HepG2 (cell line): ENCODE measurements around the gene ZNF23. TPM values are rescaled to one million over a fixed set of nuclear protein-coding genes. Genes with fewer than 3 reads are reported as not detected.

Experiments
- ATAC-seq: fragments of 200-7000 bp; cut with Tn5 transposase; 3 replicates; pipeline ENCODE4 v1.9.1; 2020; ENCODE audit warnings: mild to moderate bottlenecking, moderate library complexity
- BruUV-seq: library from RNA; stranded (reverse); fragments of 400-500 nt; replicated peaks from 2 replicates; lab custom pipeline; 2021; lab: Mats Ljungman, UMichigan
- CTCF ChIA-PET: fragments of 300-600 bp; formaldehyde crosslinking; extraction: SDS; loops from one replicate; lab custom pipeline; 2021; ENCODE audit warnings: low total read pairs, inconsistent platforms, low intra/inter-chr PET ratio; lab: Yijun Ruan, JAX
- POLR2A ChIA-PET: fragments of 350-600 bp; sonication (Branson Sonifier 250); formaldehyde crosslinking; loops from one replicate; lab custom pipeline; 2020; ENCODE audit warnings: antibody characterized with exemption, inconsistent platforms; lab: Yijun Ruan, JAX
- DNase-seq: peaks from one replicate; pipeline ENCODE4 v3.0.0-alpha.2; 2015; ENCODE audit warnings: low spot score
- FAIRE-seq: peaks from 3 replicates; lab custom pipeline; 2011; peaks lifted over from hg19 to GRCh38; lab: Jason Lieb, UNC
- H2AFZ ChIP-seq: one replicate; pipeline ENCODE4 v1.6.1; 2011; ENCODE audit warnings: low read length, inconsistent platforms
- H3K27ac ChIP-seq: fragments of 300-600 bp; 3 replicates; pipeline ENCODE4 v1.8.0; 2011; ENCODE audit warnings: mixed run types, mild to moderate bottlenecking, mixed read lengths, low read length, inconsistent platforms; ENCODE audit not compliant: insufficient read depth; ENCODE audit errors: extremely low read length
- H3K27me3 ChIP-seq, 2 experiments: fragments of 200-600 bp in 1 of 2; 2 replicates in 1 of 2; 3 replicates in 1 of 2; pipeline versions ENCODE4 v1.6.0 to v1.8.0; 2011; ENCODE audit warnings: low read length in 2 of 2, mild to moderate bottlenecking in 2 of 2, moderate library complexity in 2 of 2, inconsistent platforms in 1 of 2; ENCODE audit not compliant: insufficient read depth in 2 of 2, control insufficient read depth in 1 of 2
- H3K36me3 ChIP-seq, 2 experiments: fragments of 200-600 bp in 1 of 2; replicated peaks in 1 of 2; 2 replicates in 1 of 2; 3 replicates in 1 of 2; pipeline versions ENCODE4 v1.5.1 to v1.8.0; 2011; ENCODE audit warnings: low read length in 2 of 2, inconsistent platforms in 1 of 2; ENCODE audit not compliant: insufficient read depth in 2 of 2, control insufficient read depth in 1 of 2
- H3K4me1 ChIP-seq: 2 replicates; pipeline ENCODE4 v1.5.1; 2012; ENCODE audit warnings: low read length, inconsistent platforms; ENCODE audit not compliant: insufficient read depth
- H3K4me2 ChIP-seq: 2 replicates; pipeline ENCODE4 v1.6.0; 2011; ENCODE audit warnings: low read depth, low read length, inconsistent platforms
- H3K4me3 ChIP-seq, 3 experiments: fragments of 200-600 bp in 1 of 3; sonication (generic), shearing (Covaris generic) in 1 of 3; replicated peaks in 1 of 3; 2 replicates each; pipeline ENCODE4 v1.5.1; 2011 to 2016; ENCODE audit warnings: low read length in 3 of 3, inconsistent platforms in 2 of 3, low read depth in 2 of 3, mild to moderate bottlenecking in 2 of 3, control low read depth in 1 of 3, mixed read lengths in 1 of 3; ENCODE audit not compliant: insufficient read depth in 1 of 3
- H3K79me2 ChIP-seq: one replicate; pipeline ENCODE4 v1.6.1; 2011; ENCODE audit warnings: low read length, inconsistent platforms; ENCODE audit not compliant: insufficient read depth
- H3K9ac ChIP-seq: 2 replicates; pipeline ENCODE4 v1.6.0; 2011; ENCODE audit warnings: mild to moderate bottlenecking, low read depth, low read length, inconsistent platforms; ENCODE audit not compliant: insufficient read depth
- H3K9me3 ChIP-seq: 2 replicates; pipeline ENCODE4 v1.5.1; 2012; ENCODE audit warnings: mild to moderate bottlenecking, low read length
- H4K20me1 ChIP-seq: 2 replicates; pipeline ENCODE4 v1.6.0; 2011; ENCODE audit warnings: inconsistent platforms, mild to moderate bottlenecking, low read length, moderate library complexity; ENCODE audit not compliant: insufficient read depth
- GABPB1 ChIP-seq: IDR thresholded peaks from 2 replicates; pipeline ENCODE4 v1.6.1; 2016; ENCODE audit warnings: mild to moderate bottlenecking, missing genetic modification reagents, moderate library complexity, missing compliant biosample characterization
- HOXD1 ChIP-seq: sonication (generic); formaldehyde crosslinking; IDR thresholded peaks from 2 replicates; pipeline ENCODE4 v1.5.0; 2020; ENCODE audit warnings: missing genetic modification reagents
- SUZ12 ChIP-seq: fragments of 150-350 bp; IDR thresholded peaks from 2 replicates; pipeline ENCODE4 v1.6.1; 2014; ENCODE audit warnings: low read depth, low read length
- TCF12 ChIP-seq, 2 experiments: fragments of 450-650 bp in 1 of 2; sonication (generic) in 1 of 2; formaldehyde crosslinking in 1 of 2; IDR thresholded peaks; 2 replicates each; pipeline versions ENCODE4 v1.6.1 to v1.8.0; 2017 to 2022; ENCODE audit warnings: antibody characterized with exemption in 1 of 2, mild to moderate bottlenecking in 1 of 2, missing genetic modification reagents in 1 of 2, moderate library complexity in 1 of 2
- TRIM22 ChIP-seq: fragments of 450-650 bp; IDR thresholded peaks from 2 replicates; pipeline ENCODE4 v1.6.1; 2017
- ZBED4 ChIP-seq: sonication (generic); formaldehyde crosslinking; IDR thresholded peaks from 2 replicates; pipeline ENCODE4 v1.4.0; 2020; ENCODE audit warnings: missing genetic modification reagents, borderline replicate concordance
- ZNF660 ChIP-seq: sonication (generic); formaldehyde crosslinking; IDR thresholded peaks from 2 replicates; pipeline ENCODE4 v1.5.1; 2020; ENCODE audit warnings: mild to moderate bottlenecking, low read depth, missing genetic modification reagents, borderline replicate concordance
- ZSCAN25 ChIP-seq: sonication (generic); formaldehyde crosslinking; IDR thresholded peaks from 2 replicates; pipeline ENCODE4 v1.8.0; 2022; ENCODE audit warnings: mild to moderate bottlenecking, missing genetic modification reagents
- WGBS: methylation state at CpG from one replicate; pipeline ENCODE4 v1.1.6; 2017; ENCODE audit warnings: low lambda C conversion rate; 5-methylcytosine and 5-hydroxymethylcytosine counted together
- in situ Hi-C: cut with HindIII; loops from 2 replicates; pipeline ENCODE4 v1.10.0; 2017; ENCODE audit warnings: low pct_unique_long_range_greater_than_20kb; ENCODE audit not compliant: extremely low pct_ligation_motif_present
- intact Hi-C: fragments of 100-400 bp; cut with micrococcal nuclease; formaldehyde crosslinking; loops from one replicate; pipeline ENCODE4 v1.10.0; 2022; ENCODE audit not compliant: unreplicated experiment
- polyA plus RNA-seq, 8 experiments: library from polyadenylated mRNA; depleted of rRNA in 3 of 8; stranded (reverse) in 7 of 8; unstranded in 1 of 8; fragments of >200 nt; fragmentation: Illumina TruSeq in 4 of 8; extraction: Trizol in 4 of 8; gene quantifications; 2 replicates each; pipeline versions ENCODE4 v1.2.1 to v1.2.3, GENCODE V29; 2011 to 2016; ENCODE audit warnings: low read depth in 4 of 8, missing spikeins in 1 of 8, mixed read lengths in 1 of 8; ENCODE audit not compliant: insufficient read depth in 1 of 8
- total RNA-seq, 5 experiments: library from RNA; depleted of rRNA; stranded (reverse); fragments of >200 nt; fragmentation: Illumina TruSeq; extraction: Trizol; gene quantifications; 2 replicates each; pipeline ENCODE4 v1.2.3, GENCODE V29; 2016; ENCODE audit warnings: low read depth in 1 of 5

Gene ZNF23
- total and polyA plus RNA-seq, 2 of the 13 experiments (the other 11 are each of a cell fraction or from before 2014, with no cell fraction given), result 8.6 to 12.2 TPM

- intact Hi-C loops, result no loop called here
- no peaks in the 10 kb centered on the region for H3K79me2 ChIP-seq
- no peak overlapping the region for H3K4me3 ChIP-seq
- DNase-seq, result no peak
- no peak for TF ChIP-seq TCF12 (IDR thresholded peaks at IDR 0.05)
- TF ChIP-seq TCF12 (CRISPR knock-in tag; IDR thresholded peaks at IDR 0.05), result no peak
- no peak for TF ChIP-seq ZNF660 (CRISPR knock-in tag)
- TF ChIP-seq TRIM22, result no peak
- H3K4me1 ChIP-seq, result peaks cover 11% of the 10 kb centered on the region; the same call in 1 of the 2 replicates
- no peak overlapping the region for H3K27ac ChIP-seq
- no peak overlapping the region for H2AFZ ChIP-seq
- H4K20me1 ChIP-seq, result 0 out of 2 replicates have a peak, but pooled peaks cover 3% of the 10 kb centered on the region
- no peak for FAIRE-seq
- BruUV-seq, result no TSS peak
- in situ Hi-C loops, result no loop called here
- H3K27me3 ChIP-seq, result peaks cover 1 to 77% of the 10 kb centered on the region in 2 experiments; a peak in 4 of 5 replicates
- ChIA-PET POLR2A (no interaction called here), CTCF (no interaction called here)
- WGBS, result 5% methylated on average over 16 of the region's 16 CpGs
- ATAC-seq, result no peak
- no peak overlapping the region for H3K4me2 ChIP-seq
- no peaks in the 10 kb centered on the region for H3K36me3 ChIP-seq
- no peaks in the 10 kb centered on the region for H3K9me3 ChIP-seq
- no peak overlapping the region for H3K9ac ChIP-seq
These were observed 52.9 kb downstream of the ZNF23 start for GRCh38 chr16:71409011-71409775.

DNA sequence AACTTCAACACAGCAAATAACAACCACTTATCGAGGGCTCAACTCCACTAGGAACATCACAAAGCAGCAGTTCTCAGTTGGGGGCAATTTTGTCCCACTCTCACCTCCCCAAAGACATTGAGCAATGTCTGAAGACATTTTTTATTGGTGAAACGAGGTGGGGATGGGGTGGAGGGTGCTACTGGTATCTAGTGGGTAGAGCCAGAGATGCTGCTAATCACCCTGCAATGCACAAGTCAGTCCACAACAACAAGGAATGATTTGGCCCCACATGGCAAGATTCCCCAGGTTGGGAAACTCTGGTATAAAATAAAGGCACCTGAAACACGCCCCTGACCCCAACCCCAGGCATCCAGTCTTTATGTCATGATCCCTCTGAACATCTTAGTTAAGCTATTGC lies 53.5 kb downstream of the ZNF23 start:
- Histone ChIP-seq H3K27ac (no peak overlapping the region), H3K79me2 (no peaks in the 10 kb centered on the region), H3K36me3 (no peaks in the 10 kb centered on the region), H2AFZ (no peak overlapping the region), H3K4me3 (no peak overlapping the region), H3K4me1 (peaks cover 11% of the 10 kb centered on the region; the same call in 1 of the 2 replicates), H3K27me3 (peaks cover 1 to 77% of the 10 kb centered on the region in 2 experiments; a peak in 4 of 5 replicates), H4K20me1 (0 out of 2 replicates have a peak, but pooled peaks cover 3% of the 10 kb centered on the region), H3K9ac (no peak overlapping the region), H3K4me2 (no peak overlapping the region), H3K9me3 (no peaks in the 10 kb centered on the region)
- ATAC-seq, result no peak
- WGBS, result 4% methylated on average over 3 of the region's 3 CpGs
- FAIRE-seq, result no peak
- ChIA-PET CTCF (no interaction called here), POLR2A (no interaction called here)
- in situ Hi-C loops, result no loop called here
- DNase-seq, result no peak
- intact Hi-C loops, result no loop called here
- BruUV-seq, result no TSS peak
- TF ChIP-seq ZBED4 (CRISPR knock-in tag), result no peak
- TF ChIP-seq GABPB1, result no peak
- TF ChIP-seq ZSCAN25, result no peak
- TF ChIP-seq SUZ12, result no peak
- no peak for TF ChIP-seq HOXD1 (CRISPR knock-in tag)
